GM12878 (cell line): ENCODE measurements around the gene MGAT5. TPM values are rescaled to one million over a fixed set of nuclear protein-coding genes. Genes with fewer than 3 reads are reported as not detected.
A peak's percentile ranks its signal among the peaks of the same experiment; 100 is the strongest.

Experiments used
- BRCA1 ChIP-seq: IDR thresholded peaks from 2 replicates; pipeline ENCODE4 v1.6.1; 2011; ENCODE audit warnings: low read depth, low read length, improper control_type of control experiment
- CTCF ChIP-seq, 3 experiments: IDR thresholded peaks in 2 of 3; conservative IDR thresholded peaks in 1 of 3; 2 replicates each; pipeline ENCODE4 v1.5.1; 2011; ENCODE audit warnings: low read depth in 3 of 3, low read length in 3 of 3, mild to moderate bottlenecking in 3 of 3, control low read depth in 2 of 3, moderate library complexity in 2 of 3, inconsistent platforms in 1 of 3, mixed read lengths in 1 of 3; ENCODE audit not compliant: control insufficient read depth in 2 of 3, insufficient read depth in 1 of 3; ENCODE audit errors: extremely low read depth in 1 of 3
- EGR1 ChIP-seq, 2 experiments: IDR thresholded peaks; 1 replicate in 1 of 2; 2 replicates in 1 of 2; pipeline ENCODE4 v1.6.1; 2011 to 2012; ENCODE audit warnings: low read depth in 2 of 2, low read length in 2 of 2, borderline replicate concordance in 1 of 2, mild to moderate bottlenecking in 1 of 2, moderate library complexity in 1 of 2
- ETV6 ChIP-seq, 2 experiments: fragments of 450-650 bp in 1 of 2; IDR thresholded peaks in 1 of 2; conservative IDR thresholded peaks in 1 of 2; 2 replicates each; pipeline ENCODE4 v1.6.1; 2014; ENCODE audit warnings: antibody characterized with exemption in 1 of 2, borderline replicate concordance in 1 of 2, low read depth in 1 of 2, mild to moderate bottlenecking in 1 of 2, moderate library complexity in 1 of 2
- IRF3 ChIP-seq: fragments of 450-650 bp; IDR thresholded peaks from 2 replicates; pipeline ENCODE4 v1.6.1; 2014; ENCODE audit warnings: mild to moderate bottlenecking
- KDM1A ChIP-seq: fragments of 200-600 bp; sonication (generic); IDR thresholded peaks from 2 replicates; pipeline ENCODE4 v1.6.1; 2016; ENCODE audit warnings: borderline replicate concordance
- NRF1 ChIP-seq: conservative IDR thresholded peaks from 2 replicates; pipeline ENCODE4 v1.6.1; 2011; ENCODE audit warnings: mild to moderate bottlenecking, low read depth, low read length, improper control_type of control experiment
- PKNOX1 ChIP-seq: fragments of 450-650 bp; IDR thresholded peaks from 2 replicates; pipeline ENCODE4 v1.6.1; 2016; ENCODE audit warnings: mild to moderate bottlenecking
- PRDM15 ChIP-seq: fragments of 450-650 bp; formaldehyde crosslinking; IDR thresholded peaks from 2 replicates; pipeline ENCODE4 v1.4.0; 2020; ENCODE audit warnings: mild to moderate bottlenecking, moderate library complexity
- RAD21 ChIP-seq: IDR thresholded peaks from 2 replicates; pipeline ENCODE4 v1.6.1; 2011; ENCODE audit warnings: mild to moderate bottlenecking, low read depth, low read length, moderate library complexity; ENCODE audit not compliant: insufficient read depth
- TCF12 ChIP-seq: IDR thresholded peaks from 2 replicates; pipeline ENCODE4 v1.6.1; 2011; ENCODE audit warnings: low read depth, mild to moderate bottlenecking, low read length
- ZBED1 ChIP-seq: IDR thresholded peaks from 2 replicates; pipeline ENCODE4 v1.6.1; 2016; ENCODE audit warnings: borderline replicate concordance
- ZNF384 ChIP-seq: IDR thresholded peaks from 2 replicates; pipeline ENCODE4 v1.6.1; 2012; ENCODE audit warnings: low read depth, mild to moderate bottlenecking, low read length, improper control_type of control experiment, borderline replicate concordance
- polyA plus RNA-seq, 11 experiments: library from polyadenylated mRNA; depleted of rRNA in 4 of 11; unstranded in 6 of 11; stranded (reverse) in 5 of 11; fragments of >200 nt; fragmentation: Nextera tagmentation in 4 of 11; fragmentation: Illumina TruSeq in 1 of 11; extraction: Ambion mirVana in 4 of 11; extraction: Trizol in 1 of 11; gene quantifications; 1 replicate in 1 of 11; 2 replicates in 10 of 11; pipeline versions ENCODE4 v1.2.1 to v1.2.3, GENCODE V29; 2011 to 2016; ENCODE audit warnings: inconsistent platforms in 2 of 11, missing spikeins in 2 of 11, low read depth in 1 of 11
- total RNA-seq, 4 experiments: library from RNA; depleted of rRNA in 3 of 4; stranded (reverse); fragments of >200 nt in 3 of 4; fragmentation: Illumina TruSeq in 1 of 4; extraction: Trizol in 1 of 4; gene quantifications; 2 replicates each; pipeline versions ENCODE4 v1.2.1 to v1.2.3, GENCODE V29; 2013 to 2021
- TF ChIP-seq, protein P1 (sequence below): IDR thresholded peaks from 2 replicates; pipeline ENCODE4 v1.6.1; 2011; ENCODE audit warnings: borderline replicate concordance, low read depth, mild to moderate bottlenecking, moderate library complexity, mixed read lengths, low read length; ENCODE audit not compliant: insufficient read depth; ENCODE audit errors: extremely low read length

Gene MGAT5
- total and polyA plus RNA-seq, 10 of the 15 experiments (the other 5 are each of a cell fraction or from before 2014, with no cell fraction given): 4.9 to 104 (median 36.2) TPM

DNA sequence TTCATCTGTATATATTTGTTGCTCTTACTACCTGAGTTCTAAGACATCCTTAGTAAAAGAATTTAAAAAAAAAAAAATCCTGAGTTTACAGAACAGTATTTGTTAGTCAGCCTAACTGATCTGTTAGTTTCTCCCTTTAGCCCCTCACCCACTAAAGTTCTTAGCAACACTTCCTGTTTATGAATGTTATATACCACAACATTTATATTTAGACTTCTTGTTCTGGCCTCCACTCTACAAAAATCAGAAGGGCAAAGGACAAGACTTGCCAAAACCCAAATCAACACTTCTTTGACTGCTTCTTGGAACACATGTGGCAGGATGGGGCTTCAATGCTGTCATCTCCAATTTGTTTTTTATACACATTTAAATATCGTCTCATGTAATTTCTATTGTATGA, 71.1 kb downstream of the MGAT5 start (continued):
- TF ChIP-seq BRCA1 (no peak), RAD21 (no peak), ZBED1 (peak; percentile 40; the same call in 1 of the 2 replicates), ETV6 (conservative IDR thresholded peaks at IDR 0.05 in 1 of 2, IDR thresholded peaks at IDR 0.05 in 1 of 2; ENCODE audit: borderline replicate concordance in 1 of 2, low read depth in 1 of 2) (peak in 1 of 2 experiments; percentile 59; a peak in 1 of 4 replicates), NRF1 (no peak), TCF12 (no peak), PRDM15 (no peak), ZNF384 (no peak), EGR1 (IDR thresholded peaks at IDR 0.05; ENCODE audit: borderline replicate concordance in 1 of 2, low read depth in 2 of 2, low read length in 2 of 2) (no peak), CTCF (IDR thresholded peaks at IDR 0.05 in 2 of 3, conservative IDR thresholded peaks at IDR 0.05 in 1 of 3; ENCODE audit: control insufficient read depth in 2 of 3, extremely low read depth in 1 of 3, insufficient read depth in 1 of 3, low read depth in 3 of 3, low read length in 3 of 3) (no peak), KDM1A (no peak), PKNOX1 (no peak), IRF3 (no peak)
- TF ChIP-seq, protein P1, sequence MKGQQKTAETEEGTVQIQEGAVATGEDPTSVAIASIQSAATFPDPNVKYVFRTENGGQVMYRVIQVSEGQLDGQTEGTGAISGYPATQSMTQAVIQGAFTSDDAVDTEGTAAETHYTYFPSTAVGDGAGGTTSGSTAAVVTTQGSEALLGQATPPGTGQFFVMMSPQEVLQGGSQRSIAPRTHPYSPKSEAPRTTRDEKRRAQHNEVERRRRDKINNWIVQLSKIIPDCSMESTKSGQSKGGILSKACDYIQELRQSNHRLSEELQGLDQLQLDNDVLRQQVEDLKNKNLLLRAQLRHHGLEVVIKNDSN: no peak
